GM23338 (cell line): ENCODE results near the gene TPSB2. TPM values are rescaled to one million over a fixed set of nuclear protein-coding genes. Genes with fewer than 3 reads are reported as not detected.

ENCODE experiments used
- ATAC-seq: fragments of 200-7000 bp; cut with Tn5 transposase; 3 replicates; pipeline ENCODE4 v1.9.1; 2020
- DNase-seq: peaks from one replicate; pipeline ENCODE4 v3.0.0-alpha.2; 2015; ENCODE audit warnings: low spot score
- H2AFZ ChIP-seq: fragments of 200-600 bp; sonication (generic); 2 replicates; pipeline ENCODE4 v1.8.0; 2016; ENCODE audit warnings: antibody characterized with exemption, mild to moderate bottlenecking, moderate library complexity
- H3F3A ChIP-seq: fragments of 200-600 bp; sonication (generic); replicated peaks from 2 replicates; pipeline ENCODE4 v1.8.0; 2017; ENCODE audit warnings: antibody characterized with exemption, mixed run types, low read depth
- H3K27ac ChIP-seq: fragments of 200-600 bp; sonication (generic); 2 replicates; pipeline ENCODE4 v1.6.1; 2016; ENCODE audit warnings: low read depth
- H3K27me3 ChIP-seq: fragments of 200-600 bp; sonication (generic); 2 replicates; pipeline ENCODE4 v1.8.0; 2016; ENCODE audit warnings: mild to moderate bottlenecking, mixed run types, moderate library complexity; ENCODE audit not compliant: insufficient read depth
- H3K36me3 ChIP-seq: fragments of 200-600 bp; sonication (generic); 2 replicates; pipeline ENCODE4 v1.8.0; 2016; ENCODE audit warnings: mild to moderate bottlenecking; ENCODE audit not compliant: insufficient read depth
- H3K4me1 ChIP-seq: fragments of 200-600 bp; sonication (generic); 2 replicates; pipeline ENCODE4 v1.8.0; 2016; ENCODE audit warnings: mild to moderate bottlenecking, moderate library complexity; ENCODE audit not compliant: insufficient read depth
- H3K4me2 ChIP-seq: fragments of 200-600 bp; sonication (generic); 2 replicates; pipeline ENCODE4 v1.7.1; 2017; ENCODE audit warnings: mixed run types
- H3K4me3 ChIP-seq: fragments of 200-600 bp; sonication (generic); 2 replicates; pipeline ENCODE4 v1.6.1; 2016; ENCODE audit warnings: mixed run types
- H3K79me2 ChIP-seq: fragments of 200-600 bp; sonication (generic); replicated peaks from 2 replicates; pipeline ENCODE4 v1.8.0; 2017; ENCODE audit warnings: mild to moderate bottlenecking; ENCODE audit not compliant: insufficient read depth
- H3K9me2 ChIP-seq: fragments of 200-600 bp; sonication (generic); 2 replicates; pipeline ENCODE4 v1.8.0; 2017; ENCODE audit not compliant: insufficient read depth
- H4K20me1 ChIP-seq: fragments of 200-600 bp; sonication (generic); replicated peaks from 2 replicates; pipeline ENCODE4 v1.8.0; 2017; ENCODE audit warnings: mild to moderate bottlenecking; ENCODE audit not compliant: insufficient read depth
- H3K27ac Mint-ChIP-seq: 2 replicates; pipeline ENCODE4 v1.8.0; 2020; ENCODE audit warnings: inconsistent platforms, mild to moderate bottlenecking, moderate library complexity, mixed read lengths
- H3K27me3 Mint-ChIP-seq: 3 replicates; pipeline ENCODE4 v1.8.0; 2022; ENCODE audit warnings: low read depth, mild to moderate bottlenecking, moderate library complexity, mixed read lengths, inconsistent platforms; ENCODE audit not compliant: insufficient read depth, poor library complexity
- H3K36me3 Mint-ChIP-seq: 3 replicates; pipeline ENCODE4 v1.8.0; 2021; ENCODE audit warnings: low read depth, mild to moderate bottlenecking, inconsistent platforms, moderate library complexity, mixed read lengths
- H3K4me1 Mint-ChIP-seq: 3 replicates; pipeline ENCODE4 v1.8.0; 2020; ENCODE audit warnings: mild to moderate bottlenecking, inconsistent platforms, mixed read lengths
- H3K4me3 Mint-ChIP-seq: 3 replicates; pipeline ENCODE4 v1.8.0; 2021; ENCODE audit warnings: moderate library complexity, mild to moderate bottlenecking, inconsistent platforms, mixed read lengths
- H3K9me3 Mint-ChIP-seq: 3 replicates; pipeline ENCODE4 v1.8.0; 2020; ENCODE audit warnings: moderate library complexity, mild to moderate bottlenecking, inconsistent platforms, mixed read lengths
- CREB1 ChIP-seq: fragments of 250-450 bp; sonication (Bioruptor Pico); IDR thresholded peaks from 2 replicates; pipeline ENCODE4 v1.5.0; 2020; ENCODE audit warnings: low read depth, mild to moderate bottlenecking, moderate library complexity
- EZH2 ChIP-seq: fragments of 200-600 bp; sonication (generic); IDR thresholded peaks from one replicate; pipeline ENCODE4 v1.8.0; 2017; ENCODE audit warnings: antibody characterized with exemption, mild to moderate bottlenecking, low read depth; ENCODE audit not compliant: unreplicated experiment
- EZH2phosphoT487 ChIP-seq: fragments of 200-600 bp; sonication (generic); IDR thresholded peaks from one replicate; pipeline ENCODE4 v1.8.1; 2018; ENCODE audit warnings: antibody characterized with exemption; ENCODE audit not compliant: unreplicated experiment
- POLR2AphosphoS5 ChIP-seq: IDR thresholded peaks from 2 replicates; pipeline ENCODE4 v1.6.1; 2016; ENCODE audit warnings: antibody characterized with exemption, low read depth
- REST ChIP-seq: IDR thresholded peaks from one replicate; pipeline ENCODE4 v1.6.1; 2018; ENCODE audit warnings: antibody characterized with exemption; ENCODE audit not compliant: unreplicated experiment
- STAT1 ChIP-seq: IDR thresholded peaks from one replicate; pipeline ENCODE4 v1.6.1; 2016; ENCODE audit warnings: antibody characterized with exemption; ENCODE audit not compliant: unreplicated experiment
- ZNF114 ChIP-seq: fragments of 250-450 bp; sonication (Bioruptor Pico); IDR thresholded peaks from 2 replicates; pipeline ENCODE4 v1.5.0; 2020; ENCODE audit warnings: mild to moderate bottlenecking, moderate library complexity
- ZNF331 ChIP-seq: fragments of 250-450 bp; sonication (Bioruptor Pico); IDR thresholded peaks from 2 replicates; pipeline ENCODE4 v1.5.0; 2020; ENCODE audit warnings: low read depth, mild to moderate bottlenecking, moderate library complexity
- ZNF462 ChIP-seq: fragments of 250-450 bp; sonication (Bioruptor Pico); IDR thresholded peaks from 2 replicates; pipeline ENCODE4 v1.5.0; 2020; ENCODE audit warnings: mild to moderate bottlenecking, moderate library complexity
- polyA plus RNA-seq: library from polyadenylated mRNA; unstranded; fragments of >200 nt; fragmentation: Nextera tagmentation; extraction: Ambion mirVana; gene quantifications from 2 replicates; pipeline ENCODE4 v1.2.1, GENCODE V29; 2016
- total RNA-seq: library from RNA; depleted of rRNA; stranded (reverse); fragments of >200 nt; shearing (Covaris generic); gene quantifications from 2 replicates; pipeline ENCODE4 v1.2.3, GENCODE V29; 2014

Gene TPSB2
- total and polyA plus RNA-seq, 2 experiments from 2014 or later: 0.23 TPM; not detected in 1

- DNase-seq (no peak), ATAC-seq (no peak)
- H3K4me1 ChIP-seq: no peaks in the 10 kb centered on the region
- no peak overlapping the region for H3K4me3 Mint-ChIP-seq
- H3K79me2 ChIP-seq: no peaks in the 10 kb centered on the region
- no peak overlapping the region for H2AFZ ChIP-seq
- H3K36me3 ChIP-seq: no peaks in the 10 kb centered on the region
- no peaks in the 10 kb centered on the region; the same call in 1 of the 2 replicates for H4K20me1 ChIP-seq
- no peak for TF ChIP-seq POLR2AphosphoS5
- no peak for TF ChIP-seq ZNF114 (CRISPR knock-in tag)
- no peak for TF ChIP-seq EZH2
- TF ChIP-seq STAT1: no peak
- no peak for TF ChIP-seq ZNF331 (CRISPR knock-in tag)
- peaks cover 4% of the 10 kb centered on the region; the same call in 2 of the 3 replicates for H3K36me3 Mint-ChIP-seq
- H3F3A ChIP-seq: no peaks in the 10 kb centered on the region
- peaks cover 5% of the 10 kb centered on the region for H3K27me3 Mint-ChIP-seq
- no peak overlapping the region for H3K4me2 ChIP-seq
- H3K9me3 Mint-ChIP-seq: 0 out of 3 replicates have a peak, but pooled peaks cover 3% of the 10 kb centered on the region
- H3K4me1 Mint-ChIP-seq: peaks cover 3% of the 10 kb centered on the region; the same call in 1 of the 3 replicates
- no peak overlapping the region for H3K27ac ChIP-seq
- no peaks in the 10 kb centered on the region for H3K27me3 ChIP-seq
- H3K27ac Mint-ChIP-seq: no peak overlapping the region; the same call in 1 of the 2 replicates
- no peak overlapping the region for H3K4me3 ChIP-seq
- no peaks in the 10 kb centered on the region for H3K9me2 ChIP-seq
These were observed 32.6 kb downstream of the TPSB2 start for GRCh38 chr16:1197237-1197866.

GRCh38 chr16:1196494-1196893 is 33.5 kb downstream of the TPSB2 start:
- Mint-ChIP-seq H3K27me3 (peaks cover 6% of the 10 kb centered on the region), H3K4me1 (peaks cover 3% of the 10 kb centered on the region; the same call in 1 of the 3 replicates), H3K27ac (no peak overlapping the region), H3K36me3 (peaks cover 3% of the 10 kb centered on the region; the same call in 2 of the 3 replicates), H3K4me3 (no peak overlapping the region), H3K9me3 (0 out of 3 replicates have a peak, but pooled peaks cover 3% of the 10 kb centered on the region)
- Histone ChIP-seq H3K79me2 (no peaks in the 10 kb centered on the region), H3F3A (no peaks in the 10 kb centered on the region), H3K27me3 (no peaks in the 10 kb centered on the region), H2AFZ (no peak overlapping the region), H4K20me1 (no peaks in the 10 kb centered on the region; the same call in 1 of the 2 replicates), H3K27ac (no peak overlapping the region), H3K4me3 (no peak overlapping the region), H3K4me1 (no peaks in the 10 kb centered on the region), H3K4me2 (no peak overlapping the region), H3K9me2 (no peaks in the 10 kb centered on the region), H3K36me3 (no peaks in the 10 kb centered on the region)
- DNase-seq (no peak), ATAC-seq (no peak)
- no peak for TF ChIP-seq ZNF114 (CRISPR knock-in tag)
- no peak for TF ChIP-seq EZH2phosphoT487
- TF ChIP-seq STAT1: no peak
- no peak for TF ChIP-seq POLR2AphosphoS5
- no peak for TF ChIP-seq ZNF462 (CRISPR knock-in tag)
- no peak for TF ChIP-seq REST
- TF ChIP-seq ZNF331 (CRISPR knock-in tag): no peak
- TF ChIP-seq CREB1 (CRISPR knock-in tag): no peak
